Cardiac atrium fibroblast (primary cell): ENCODE results near the gene SMCO4. TPM values are rescaled to one million over a fixed set of nuclear protein-coding genes. Genes with fewer than 3 reads are reported as not detected.

ENCODE experiments used
- total RNA-seq: library from RNA; depleted of rRNA; stranded (reverse); fragments of >200 nt; gene quantifications from 2 replicates; pipeline ENCODE4 v1.2.3, GENCODE V29; 2015

The SMCO4 gene, protein sequence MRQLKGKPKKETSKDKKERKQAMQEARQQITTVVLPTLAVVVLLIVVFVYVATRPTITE
- total RNA-seq, result 3.6 and 4.5 TPM in 2 replicates

GRCh38 chr11:93543292-93543977 lies at the start of gene SMCO4:
Gene SMCO4 (minus strand): TSS chr11:93543391. CDS start chr11:93479189, 64,202 bp downstream.

Other genes starting within 250 kb of the SMCO4 start
- not detected in 2 replicates for gene DEUP1, start 212.6 kb downstream of the SMCO4 start, total RNA-seq
- 9.9 and 14.1 TPM in 2 replicates for gene CEP295, start 118.3 kb upstream of the SMCO4 start, total RNA-seq
- 93.0 and 101 TPM in 2 replicates for gene TAF1D, start 198.1 kb upstream of the SMCO4 start, total RNA-seq
- gene C11orf54, start 198.3 kb upstream of the SMCO4 start, total RNA-seq, result 14.6 and 16.2 TPM in 2 replicates
- gene MED17, start 240.9 kb upstream of the SMCO4 start, total RNA-seq, result 19.0 and 24.4 TPM in 2 replicates